Measurements from ENCODE around the gene CKM.
"Not testable (repeated sequence)": the region's sequence is repeated elsewhere in the genome, so short reads cannot be mapped to it uniquely, and the experiment has no call there.

CKM gene

GRCh38 chr19:45344621-45345505, 22.2 kb upstream of the CKM start:
- H3K4me3 ChIP-seq, result no peak overlapping the region
- H3K9me3 ChIP-seq, result no peaks in the 10 kb centered on the region
- H3K4me1 ChIP-seq, result peaks cover 3% of the 10 kb centered on the region; the same call in 1 of the 2 replicates
- no peak for DNase-seq (ENCODE audit: low spot score in 2 of 2)
- peaks cover 9% of the 10 kb centered on the region for H3K36me3 ChIP-seq (replicated peaks)
- in situ Hi-C loops (cut with MboI; ENCODE audit: low sequenced_read_pairs), result no loop called here
- H3K27me3 ChIP-seq (ENCODE audit: low read depth), result no peaks in the 10 kb centered on the region

- Histone ChIP-seq H3K9me3 (no peaks in the 10 kb centered on the region), H3K27me3 (ENCODE audit: low read depth) (no peaks in the 10 kb centered on the region), H3K4me1 (peaks cover 3% of the 10 kb centered on the region; the same call in 1 of the 2 replicates), H3K4me3 (no peak overlapping the region), H3K36me3 (replicated peaks) (no peaks in the 10 kb centered on the region)
- in situ Hi-C loops (cut with MboI; ENCODE audit: low sequenced_read_pairs), result no loop called here
- no peak for DNase-seq (ENCODE audit: low spot score in 2 of 2)
These were observed 20.2 kb upstream of the CKM start for GRCh38 chr19:45342911-45343310.

GRCh38 chr19:45340899-45341453, 18.3 kb upstream of the CKM start:
- no peaks in the 10 kb centered on the region for H3K36me3 ChIP-seq (replicated peaks)
- peaks cover 3% of the 10 kb centered on the region; the same call in 1 of the 2 replicates for H3K4me1 ChIP-seq
- H3K27me3 ChIP-seq (ENCODE audit: low read depth), result no peaks in the 10 kb centered on the region
- peak in 1 of 2 experiments; percentile 50 for DNase-seq (ENCODE audit: low spot score in 2 of 2)
- H3K9me3 ChIP-seq, result no peaks in the 10 kb centered on the region
- in situ Hi-C loops (cut with MboI; ENCODE audit: low sequenced_read_pairs), result no loop called here
- peak overlapping the region; percentile 56 for H3K4me3 ChIP-seq

GRCh38 chr19:45340232-45340898, 17.7 kb upstream of the CKM start, which contains the start of gene KLC3:
Gene KLC3 (plus strand): TSS chr19:45340750. CDS start chr19:45345542, 4,792 bp downstream.
- H3K4me3 ChIP-seq, result peak within 1 kb of the TSS; percentile 56
- H3K27me3 ChIP-seq (ENCODE audit: low read depth), result no peaks in the 10 kb centered on the region
- in situ Hi-C loops (cut with MboI; ENCODE audit: low sequenced_read_pairs), result no loop called here
- DNase-seq (ENCODE audit: low spot score in 2 of 2), result peak in 1 of 2 experiments; percentile 64
- H3K9me3 ChIP-seq, result no peaks in the 10 kb centered on the region
- peaks cover 3% of the 10 kb centered on the region; the same call in 1 of the 2 replicates for H3K4me1 ChIP-seq
- no peaks in the 10 kb centered on the region for H3K36me3 ChIP-seq (replicated peaks)

- no peak for DNase-seq (ENCODE audit: low spot score in 2 of 2)
- in situ Hi-C loops (cut with MboI; ENCODE audit: low sequenced_read_pairs), result loop anchor here (10.0 kb wide), 1 partner anchor 155 kb away; no protein-coding TSS in a partner anchor
These were observed 17.0 kb upstream of the CKM start for GRCh38 chr19:45339629-45340028.

GRCh38 chr19:45336696-45337251, 14.1 kb upstream of the CKM start:
- Histone ChIP-seq H3K4me1 (peaks cover 3% of the 10 kb centered on the region; the same call in 1 of the 2 replicates), H3K9me3 (no peaks in the 10 kb centered on the region), H3K36me3 (replicated peaks) (no peaks in the 10 kb centered on the region), H3K27me3 (ENCODE audit: low read depth) (no peaks in the 10 kb centered on the region), H3K4me3 (no peak overlapping the region)
- in situ Hi-C loops (cut with MboI; ENCODE audit: low sequenced_read_pairs), result loop anchor here (10.0 kb wide), 1 partner anchor 152 kb away; no protein-coding TSS in a partner anchor
- no peak for DNase-seq (ENCODE audit: low spot score in 2 of 2)

More at GRCh38 chr19:45339629-45340028, 17.0 kb upstream of the CKM start:
- Histone ChIP-seq H3K36me3 (replicated peaks) (no peaks in the 10 kb centered on the region), H3K9me3 (no peaks in the 10 kb centered on the region), H3K4me1 (peaks cover 3% of the 10 kb centered on the region; the same call in 1 of the 2 replicates), H3K4me3 (no peak overlapping the region), H3K27me3 (ENCODE audit: low read depth) (no peaks in the 10 kb centered on the region)

GRCh38 chr19:45334881-45335280, 12.2 kb upstream of the CKM start:
- not testable (repeated sequence) for H3K27me3 ChIP-seq (ENCODE audit: low read depth); H3K9me3 ChIP-seq; DNase-seq (ENCODE audit: low spot score in 2 of 2); H3K4me1 ChIP-seq; H3K4me3 ChIP-seq; H3K36me3 ChIP-seq (replicated peaks)
- in situ Hi-C loops (cut with MboI; ENCODE audit: low sequenced_read_pairs), result loop anchor here (10.0 kb wide), 1 partner anchor 150 kb away; no protein-coding TSS in a partner anchor

GRCh38 chr19:45333609-45334303, 11.1 kb upstream of the CKM start:
- Histone ChIP-seq H3K4me3 (no peak overlapping the region), H3K36me3 (replicated peaks) (no peaks in the 10 kb centered on the region), H3K9me3 (no peaks in the 10 kb centered on the region), H3K4me1 (no peaks in the 10 kb centered on the region), H3K27me3 (ENCODE audit: low read depth) (no peaks in the 10 kb centered on the region)
- in situ Hi-C loops (cut with MboI; ENCODE audit: low sequenced_read_pairs), result loop anchor here (10.0 kb wide), 1 partner anchor 149 kb away; no protein-coding TSS in a partner anchor
- DNase-seq (ENCODE audit: low spot score in 2 of 2), result no peak

- Histone ChIP-seq H3K9me3 (no peaks in the 10 kb centered on the region), H3K27me3 (ENCODE audit: low read depth) (no peaks in the 10 kb centered on the region), H3K4me3 (no peak overlapping the region), H3K4me1 (no peaks in the 10 kb centered on the region), H3K36me3 (replicated peaks) (no peaks in the 10 kb centered on the region)
- DNase-seq (ENCODE audit: low spot score in 2 of 2), result no peak
- in situ Hi-C loops (cut with MboI; ENCODE audit: low sequenced_read_pairs), result loop anchor here (10.0 kb wide), 1 partner anchor 147 kb away; no protein-coding TSS in a partner anchor
These were observed 8.7 kb upstream of the CKM start for GRCh38 chr19:45331411-45331810.

- DNase-seq (ENCODE audit: low spot score in 2 of 2), result no peak
- no peaks in the 10 kb centered on the region for H3K36me3 ChIP-seq (replicated peaks)
- in situ Hi-C loops (cut with MboI; ENCODE audit: low sequenced_read_pairs), result no loop called here
- no peaks in the 10 kb centered on the region for H3K4me1 ChIP-seq
- no peaks in the 10 kb centered on the region for H3K27me3 ChIP-seq (ENCODE audit: low read depth)
- no peak overlapping the region for H3K4me3 ChIP-seq
- H3K9me3 ChIP-seq, result no peaks in the 10 kb centered on the region
These were observed 4.9 kb upstream of the CKM start for GRCh38 chr19:45327404-45328143.

- no peaks in the 10 kb centered on the region for H3K4me1 ChIP-seq
- DNase-seq (ENCODE audit: low spot score in 2 of 2), result no peak
- no peak overlapping the region for H3K4me3 ChIP-seq
- H3K27me3 ChIP-seq (ENCODE audit: low read depth), result no peaks in the 10 kb centered on the region
- H3K9me3 ChIP-seq, result no peaks in the 10 kb centered on the region
- H3K36me3 ChIP-seq (replicated peaks), result no peaks in the 10 kb centered on the region
- in situ Hi-C loops (cut with MboI; ENCODE audit: low sequenced_read_pairs), result no loop called here
These were observed 1.8 kb upstream of the CKM start for GRCh38 chr19:45324349-45324907.

GRCh38 chr19:45323671-45324081, 1.0 kb upstream of the CKM start:
- H3K9me3 ChIP-seq, result no peaks in the 10 kb centered on the region
- H3K36me3 ChIP-seq (replicated peaks), result no peaks in the 10 kb centered on the region
- in situ Hi-C loops (cut with MboI; ENCODE audit: low sequenced_read_pairs), result no loop called here
- H3K4me1 ChIP-seq, result no peaks in the 10 kb centered on the region
- DNase-seq (ENCODE audit: low spot score in 2 of 2), result no peak
- H3K27me3 ChIP-seq (ENCODE audit: low read depth), result no peaks in the 10 kb centered on the region
- no peak overlapping the region for H3K4me3 ChIP-seq
